ENCODE results near the gene PRKACG. TPM values are rescaled to one million over a fixed set of nuclear protein-coding genes. Genes with fewer than 3 reads are reported as not detected.

PRKACG gene
- total RNA-seq, 1 donor from 2014 or later, result not detected

DNA sequence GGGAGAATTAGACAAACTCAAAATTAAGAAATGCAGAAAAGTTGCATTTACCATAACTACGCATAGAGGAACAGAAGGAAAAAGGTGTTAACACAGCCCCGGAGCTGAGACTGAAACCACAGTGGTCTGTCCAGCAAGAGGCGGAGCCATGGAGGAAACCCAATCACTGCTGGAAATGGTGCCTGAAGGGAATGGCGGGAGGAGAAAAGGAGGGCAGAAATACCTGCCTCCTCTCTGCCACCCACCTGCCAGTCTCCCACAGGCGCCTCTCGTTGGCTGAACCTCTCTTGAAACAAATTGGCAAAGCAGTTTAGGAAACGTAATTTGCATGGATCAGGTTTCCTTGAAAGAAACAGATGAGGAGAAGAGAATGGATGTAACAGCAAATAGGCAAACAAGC lies 9.7 kb upstream of the PRKACG start:
- TF ChIP-seq, protein P1, sequence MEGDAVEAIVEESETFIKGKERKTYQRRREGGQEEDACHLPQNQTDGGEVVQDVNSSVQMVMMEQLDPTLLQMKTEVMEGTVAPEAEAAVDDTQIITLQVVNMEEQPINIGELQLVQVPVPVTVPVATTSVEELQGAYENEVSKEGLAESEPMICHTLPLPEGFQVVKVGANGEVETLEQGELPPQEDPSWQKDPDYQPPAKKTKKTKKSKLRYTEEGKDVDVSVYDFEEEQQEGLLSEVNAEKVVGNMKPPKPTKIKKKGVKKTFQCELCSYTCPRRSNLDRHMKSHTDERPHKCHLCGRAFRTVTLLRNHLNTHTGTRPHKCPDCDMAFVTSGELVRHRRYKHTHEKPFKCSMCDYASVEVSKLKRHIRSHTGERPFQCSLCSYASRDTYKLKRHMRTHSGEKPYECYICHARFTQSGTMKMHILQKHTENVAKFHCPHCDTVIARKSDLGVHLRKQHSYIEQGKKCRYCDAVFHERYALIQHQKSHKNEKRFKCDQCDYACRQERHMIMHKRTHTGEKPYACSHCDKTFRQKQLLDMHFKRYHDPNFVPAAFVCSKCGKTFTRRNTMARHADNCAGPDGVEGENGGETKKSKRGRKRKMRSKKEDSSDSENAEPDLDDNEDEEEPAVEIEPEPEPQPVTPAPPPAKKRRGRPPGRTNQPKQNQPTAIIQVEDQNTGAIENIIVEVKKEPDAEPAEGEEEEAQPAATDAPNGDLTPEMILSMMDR (conservative IDR thresholded peaks at IDR 0.05), result no peak
- H3K36me3 Mint-ChIP-seq (ENCODE audit: low read depth), result no peaks in the 10 kb centered on the region
- H3K4me3 Mint-ChIP-seq, result no peak overlapping the region
- H3K9me3 Mint-ChIP-seq, result no peaks in the 10 kb centered on the region
- peaks cover 10% of the 10 kb centered on the region for H3K27me3 Mint-ChIP-seq (ENCODE audit: low read depth)
- H3K4me1 Mint-ChIP-seq, result peaks cover 3% of the 10 kb centered on the region
- no peak overlapping the region for H3K27ac Mint-ChIP-seq (ENCODE audit: unreplicated experiment)
- no peak for DNase-seq (ENCODE audit: low read depth, low spot score)

DNA sequence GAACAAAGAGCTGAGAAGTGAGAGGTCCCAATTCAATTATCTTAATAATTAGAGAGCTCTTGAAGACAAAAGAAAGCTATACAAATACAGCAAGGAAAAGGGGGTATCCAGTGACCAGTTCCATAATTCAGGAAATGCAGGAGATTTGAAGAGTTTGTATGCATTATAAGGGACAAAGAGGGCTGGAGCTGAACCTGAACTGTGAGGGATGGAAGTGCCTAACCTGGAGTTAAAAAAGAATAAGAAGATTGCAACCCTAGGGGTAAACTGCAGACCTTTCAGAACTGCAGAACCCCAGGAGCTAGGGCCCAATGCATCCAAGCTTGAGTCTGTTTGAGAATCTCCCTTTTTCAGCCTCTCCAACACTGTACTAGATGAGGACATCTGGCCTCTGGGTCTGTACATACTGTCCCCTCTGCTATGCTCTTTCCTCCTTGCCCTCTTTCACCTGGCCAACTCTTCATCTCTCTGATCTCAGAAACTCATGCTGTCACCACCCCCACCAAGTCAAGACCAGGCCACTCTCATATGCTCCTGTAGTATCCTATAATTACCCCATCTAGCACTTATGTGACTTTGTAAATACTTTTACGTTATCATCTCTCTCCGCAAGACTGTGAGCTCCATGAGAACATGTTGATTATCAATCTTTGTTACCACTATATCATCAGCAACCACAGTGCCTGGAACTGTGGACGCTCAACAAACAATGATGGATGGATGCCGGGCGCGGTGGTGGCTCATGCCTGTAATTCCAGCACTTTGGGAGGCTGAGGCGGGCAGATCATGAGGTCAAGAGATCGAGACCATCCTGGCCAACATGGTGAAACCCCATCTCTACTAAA lies 6.6 kb upstream of the PRKACG start:
- no peaks in the 10 kb centered on the region for H3K36me3 Mint-ChIP-seq (ENCODE audit: low read depth)
- no peaks in the 10 kb centered on the region for H3K9me3 Mint-ChIP-seq
- H3K27me3 Mint-ChIP-seq (ENCODE audit: low read depth), result peaks cover 6% of the 10 kb centered on the region
- TF ChIP-seq, protein P1 (conservative IDR thresholded peaks at IDR 0.05), result no peak
- DNase-seq (ENCODE audit: low read depth, low spot score), result no peak
- H3K4me1 Mint-ChIP-seq, result no peaks in the 10 kb centered on the region
- no peak overlapping the region for H3K4me3 Mint-ChIP-seq
- H3K27ac Mint-ChIP-seq (ENCODE audit: unreplicated experiment), result no peak overlapping the region

DNA sequence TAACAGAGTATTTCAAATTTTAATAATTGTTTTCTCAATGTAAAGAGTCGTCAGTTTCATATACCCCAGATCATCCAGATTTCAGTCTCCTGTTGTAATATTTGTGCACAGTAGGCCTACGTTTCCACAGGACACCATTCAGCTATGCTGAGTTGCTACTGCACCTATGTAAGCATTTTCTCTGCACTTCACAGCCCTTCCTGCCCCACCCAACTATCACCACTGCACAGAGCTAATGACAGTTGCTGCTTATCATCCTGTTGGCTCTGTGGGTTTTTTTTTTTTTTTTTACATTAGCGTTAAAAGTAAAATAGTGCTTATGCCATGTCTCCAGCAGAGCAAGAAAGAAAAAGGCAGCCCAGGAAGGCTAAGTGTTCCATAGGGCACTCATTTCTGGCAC lies 5.9 kb upstream of the PRKACG start:
- DNase-seq (ENCODE audit: low read depth, low spot score), result no peak
- Mint-ChIP-seq H3K27me3 (ENCODE audit: low read depth) (peaks cover 6% of the 10 kb centered on the region), H3K27ac (ENCODE audit: unreplicated experiment) (no peak overlapping the region), H3K4me3 (no peak overlapping the region), H3K4me1 (no peaks in the 10 kb centered on the region), H3K36me3 (ENCODE audit: low read depth) (no peaks in the 10 kb centered on the region), H3K9me3 (no peaks in the 10 kb centered on the region)
- TF ChIP-seq, protein P1 (conservative IDR thresholded peaks at IDR 0.05), result no peak

DNA sequence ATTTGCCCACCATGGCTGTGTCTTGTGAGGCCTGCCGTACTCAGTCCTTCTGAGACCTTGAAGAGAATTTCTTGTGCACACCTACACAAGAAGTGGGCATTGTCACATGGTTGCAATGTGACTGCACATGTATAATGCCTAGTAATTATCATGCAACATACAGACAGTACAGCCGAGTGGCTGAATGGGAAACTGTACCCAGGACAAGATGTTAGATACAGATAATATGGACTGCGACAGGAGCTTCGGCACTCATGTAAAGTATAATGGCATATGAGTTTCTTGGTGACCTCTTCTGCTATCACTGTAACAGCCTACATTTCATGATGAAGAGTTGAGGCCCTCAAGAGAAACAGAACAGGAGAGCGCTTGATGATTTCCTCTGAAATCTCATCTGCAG lies 4.8 kb upstream of the PRKACG start:
- H3K27ac Mint-ChIP-seq (ENCODE audit: unreplicated experiment), result no peak overlapping the region
- peaks cover 4% of the 10 kb centered on the region for H3K27me3 Mint-ChIP-seq (ENCODE audit: low read depth)
- H3K4me1 Mint-ChIP-seq, result no peaks in the 10 kb centered on the region
- TF ChIP-seq, protein P1 (conservative IDR thresholded peaks at IDR 0.05), result no peak
- H3K36me3 Mint-ChIP-seq (ENCODE audit: low read depth), result no peaks in the 10 kb centered on the region
- H3K4me3 Mint-ChIP-seq, result no peak overlapping the region
- DNase-seq (ENCODE audit: low read depth, low spot score), result no peak
- H3K9me3 Mint-ChIP-seq, result no peaks in the 10 kb centered on the region

DNA sequence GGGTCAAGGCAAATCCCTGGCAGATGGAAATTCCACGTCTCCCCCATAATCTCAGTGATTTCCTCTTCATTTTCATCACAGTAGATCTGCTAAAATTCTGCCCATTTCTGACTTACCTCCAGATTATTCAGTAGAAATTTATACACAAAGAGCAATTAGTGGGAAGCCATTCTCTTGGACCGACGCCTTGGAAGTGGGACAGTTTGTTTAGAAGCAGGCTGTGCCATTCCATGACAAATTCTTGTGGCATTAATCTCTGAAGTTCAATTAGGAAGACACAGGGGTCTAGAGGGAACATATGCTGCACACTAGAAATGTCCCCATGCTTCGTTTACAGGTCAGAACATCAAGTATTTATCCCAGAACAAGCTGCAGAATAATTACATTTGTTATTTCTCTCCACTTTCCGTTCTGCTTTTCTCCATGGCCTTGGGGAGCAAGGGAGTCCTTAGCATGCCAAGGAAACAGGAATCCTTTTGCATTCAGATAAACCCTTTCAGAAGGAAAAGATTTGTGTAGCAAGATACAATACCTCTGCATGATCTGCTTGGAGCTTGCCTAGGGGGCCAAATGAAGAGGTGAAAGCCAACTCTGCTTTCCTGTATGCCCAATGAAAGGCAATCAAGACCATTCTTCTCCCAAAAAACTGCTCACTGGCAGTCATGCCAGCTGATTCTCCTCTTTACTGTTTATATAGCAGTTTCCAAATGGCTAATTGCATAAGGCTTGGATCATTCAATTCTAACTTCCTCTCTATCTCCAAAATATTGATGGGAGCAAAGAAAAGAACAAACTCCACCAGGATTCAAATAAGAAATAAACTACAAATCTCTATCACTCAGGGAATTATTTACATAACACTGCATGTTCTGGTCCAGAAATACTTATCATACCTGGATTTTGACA lies 2.5 kb upstream of the PRKACG start:
- Mint-ChIP-seq H3K36me3 (ENCODE audit: low read depth) (no peaks in the 10 kb centered on the region), H3K4me1 (no peaks in the 10 kb centered on the region), H3K27ac (ENCODE audit: unreplicated experiment) (no peak overlapping the region), H3K4me3 (no peak overlapping the region), H3K9me3 (no peaks in the 10 kb centered on the region), H3K27me3 (ENCODE audit: low read depth) (no peaks in the 10 kb centered on the region)
- DNase-seq (ENCODE audit: low read depth, low spot score), result no peak
- TF ChIP-seq, protein P1 (conservative IDR thresholded peaks at IDR 0.05), result no peak
